ENCODE results near the gene NOP53.

- no peak for TF ChIP-seq BCL11B (tag by site-specific recombination; IDR thresholded peaks at IDR 0.05; ENCODE audit: low read depth)
- TF ChIP-seq ZNF146 (tag by site-specific recombination; IDR thresholded peaks at IDR 0.05), result no peak
- no peak for TF ChIP-seq ZNF501 (tag by site-specific recombination; IDR thresholded peaks at IDR 0.05)
- TF ChIP-seq REST (tag by site-specific recombination; IDR thresholded peaks at IDR 0.05), result no peak
- TF ChIP-seq CTCF (tag by site-specific recombination; IDR thresholded peaks at IDR 0.05), result no peak
- TF ChIP-seq ZSCAN5A (tag by site-specific recombination; IDR thresholded peaks at IDR 0.05), result no peak
- TF ChIP-seq BCL11A (tag by site-specific recombination; IDR thresholded peaks at IDR 0.05; ENCODE audit: low read depth), result no peak
- no peak for TF ChIP-seq KLF16 (tag by site-specific recombination; IDR thresholded peaks at IDR 0.05)
Observed at GRCh38 chr19:47797996-47798903, 52.9 kb downstream of the NOP53 start.
